ES-I3 (cell line): ENCODE results near the gene THBS1.

ENCODE experiments used
- H3K36me3 ChIP-seq: 2 replicates; pipeline ENCODE4 v1.6.1; 2013; ENCODE audit warnings: mild to moderate bottlenecking, low read length, control low read depth, moderate library complexity; ENCODE audit not compliant: insufficient read depth
- H3K4me1 ChIP-seq: 2 replicates; pipeline ENCODE4 v1.6.1; 2013; ENCODE audit warnings: mild to moderate bottlenecking, control low read depth, low read length; ENCODE audit not compliant: insufficient read depth
- H3K9ac ChIP-seq: 2 replicates; pipeline ENCODE4 v1.6.1; 2013; ENCODE audit warnings: low read depth, mild to moderate bottlenecking, low read length, moderate library complexity
- H3K9me3 ChIP-seq: 2 replicates; pipeline ENCODE4 v1.6.1; 2013; ENCODE audit warnings: mild to moderate bottlenecking, low read length, moderate library complexity; ENCODE audit not compliant: control insufficient read depth, insufficient read depth

THBS1 gene

DNA sequence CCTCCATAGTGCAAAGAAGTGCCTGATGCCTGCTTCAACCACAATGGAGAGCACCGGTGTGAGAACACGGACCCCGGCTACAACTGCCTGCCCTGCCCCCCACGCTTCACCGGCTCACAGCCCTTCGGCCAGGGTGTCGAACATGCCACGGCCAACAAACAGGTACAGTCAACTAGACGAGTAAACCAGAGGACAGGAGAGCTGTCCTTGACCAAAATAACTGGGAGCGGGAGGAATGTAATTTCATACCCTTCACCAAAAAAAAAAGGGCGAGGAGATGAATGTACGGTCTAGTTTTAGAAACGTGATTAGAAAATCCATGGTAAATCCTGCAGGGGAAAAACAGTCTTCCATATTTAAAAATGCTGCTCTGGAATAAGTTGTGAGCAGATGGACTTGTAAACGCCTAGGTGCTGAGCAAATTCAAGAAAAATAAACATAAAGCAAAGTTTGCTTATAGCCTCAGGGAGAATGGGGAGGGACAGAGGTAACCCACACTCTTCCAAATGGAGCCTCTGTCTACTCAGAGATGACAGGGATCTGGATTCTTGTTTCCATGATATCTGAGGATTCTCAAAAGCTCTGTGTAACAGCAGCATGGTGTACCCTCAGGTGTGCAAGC lies 8.4 kb downstream of the THBS1 start:
- Histone ChIP-seq H3K36me3 (peaks cover 73% of the 10 kb centered on the region), H3K9me3 (no peaks in the 10 kb centered on the region), H3K9ac (no peak overlapping the region), H3K4me1 (no peaks in the 10 kb centered on the region)

GRCh38 chr15:39589815-39590644 lies 9.2 kb downstream of the THBS1 start:
- H3K4me1 ChIP-seq = no peaks in the 10 kb centered on the region
- H3K36me3 ChIP-seq = peaks cover 70% of the 10 kb centered on the region
- H3K9ac ChIP-seq = no peak overlapping the region

DNA sequence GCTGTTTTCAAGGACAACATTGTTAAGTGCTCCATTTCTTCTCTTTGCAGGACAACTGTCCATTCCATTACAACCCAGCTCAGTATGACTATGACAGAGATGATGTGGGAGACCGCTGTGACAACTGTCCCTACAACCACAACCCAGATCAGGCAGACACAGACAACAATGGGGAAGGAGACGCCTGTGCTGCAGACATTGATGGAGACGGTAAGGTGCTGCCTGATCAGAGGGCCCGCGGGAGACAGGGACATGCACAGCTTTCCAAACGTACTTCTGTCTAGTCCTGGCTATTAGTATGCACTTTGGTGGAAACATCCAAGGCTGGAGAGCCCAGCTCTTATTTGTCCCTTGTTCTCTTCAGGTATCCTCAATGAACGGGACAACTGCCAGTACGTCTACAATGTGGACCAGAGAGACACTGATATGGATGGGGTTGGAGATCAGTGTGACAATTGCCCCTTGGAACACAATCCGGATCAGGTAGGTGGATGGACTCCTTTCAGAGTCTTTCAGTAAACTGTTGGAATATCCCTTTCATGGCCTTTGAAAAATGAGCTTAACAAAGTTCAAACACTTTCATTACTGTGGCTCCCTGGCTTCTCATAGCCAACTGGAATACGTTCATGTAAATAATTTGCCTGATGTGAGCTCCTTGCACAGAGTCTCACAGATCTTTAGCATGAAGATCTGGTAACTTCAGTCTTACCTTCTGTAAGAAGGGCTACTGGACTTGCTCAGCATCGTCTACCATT lies 10.4 kb downstream of the THBS1 start:
- H3K9me3 ChIP-seq = no peaks in the 10 kb centered on the region
- H3K36me3 ChIP-seq = peaks cover 73% of the 10 kb centered on the region
- H3K4me1 ChIP-seq = no peaks in the 10 kb centered on the region
- H3K9ac ChIP-seq = no peak overlapping the region

More at GRCh38 chr15:39589815-39590644, 9.2 kb downstream of the THBS1 start:
- H3K9me3 ChIP-seq = no peaks in the 10 kb centered on the region

- Histone ChIP-seq H3K9ac (no peak overlapping the region), H3K36me3 (peaks cover 67% of the 10 kb centered on the region), H3K9me3 (no peaks in the 10 kb centered on the region), H3K4me1 (no peaks in the 10 kb centered on the region)
Measured at GRCh38 chr15:39591896-39592315, 11.0 kb downstream of the THBS1 start.

GRCh38 chr15:39592500-39592899 lies 11.6 kb downstream of the THBS1 start:
- Histone ChIP-seq H3K36me3 (peaks cover 62% of the 10 kb centered on the region), H3K4me1 (no peaks in the 10 kb centered on the region), H3K9ac (no peak overlapping the region), H3K9me3 (no peaks in the 10 kb centered on the region)

DNA sequence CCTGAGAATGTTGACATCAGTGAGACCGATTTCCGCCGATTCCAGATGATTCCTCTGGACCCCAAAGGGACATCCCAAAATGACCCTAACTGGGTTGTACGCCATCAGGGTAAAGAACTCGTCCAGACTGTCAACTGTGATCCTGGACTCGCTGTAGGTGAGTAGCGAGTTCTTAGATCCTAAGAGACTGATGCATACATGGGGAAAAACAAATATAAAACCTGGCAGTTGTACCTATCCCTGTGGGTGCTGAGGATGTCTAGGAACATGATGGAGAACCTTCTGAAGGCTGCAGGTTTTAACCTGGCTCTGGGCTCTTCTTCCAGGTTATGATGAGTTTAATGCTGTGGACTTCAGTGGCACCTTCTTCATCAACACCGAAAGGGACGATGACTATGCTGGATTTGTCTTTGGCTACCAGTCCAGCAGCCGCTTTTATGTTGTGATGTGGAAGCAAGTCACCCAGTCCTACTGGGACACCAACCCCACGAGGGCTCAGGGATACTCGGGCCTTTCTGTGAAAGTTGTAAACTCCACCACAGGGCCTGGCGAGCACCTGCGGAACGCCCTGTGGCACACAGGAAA lies 12.3 kb downstream of the THBS1 start:
- H3K9ac ChIP-seq = no peak overlapping the region
- H3K36me3 ChIP-seq = peaks cover 56% of the 10 kb centered on the region
- H3K4me1 ChIP-seq = no peaks in the 10 kb centered on the region
- H3K9me3 ChIP-seq = no peaks in the 10 kb centered on the region

DNA sequence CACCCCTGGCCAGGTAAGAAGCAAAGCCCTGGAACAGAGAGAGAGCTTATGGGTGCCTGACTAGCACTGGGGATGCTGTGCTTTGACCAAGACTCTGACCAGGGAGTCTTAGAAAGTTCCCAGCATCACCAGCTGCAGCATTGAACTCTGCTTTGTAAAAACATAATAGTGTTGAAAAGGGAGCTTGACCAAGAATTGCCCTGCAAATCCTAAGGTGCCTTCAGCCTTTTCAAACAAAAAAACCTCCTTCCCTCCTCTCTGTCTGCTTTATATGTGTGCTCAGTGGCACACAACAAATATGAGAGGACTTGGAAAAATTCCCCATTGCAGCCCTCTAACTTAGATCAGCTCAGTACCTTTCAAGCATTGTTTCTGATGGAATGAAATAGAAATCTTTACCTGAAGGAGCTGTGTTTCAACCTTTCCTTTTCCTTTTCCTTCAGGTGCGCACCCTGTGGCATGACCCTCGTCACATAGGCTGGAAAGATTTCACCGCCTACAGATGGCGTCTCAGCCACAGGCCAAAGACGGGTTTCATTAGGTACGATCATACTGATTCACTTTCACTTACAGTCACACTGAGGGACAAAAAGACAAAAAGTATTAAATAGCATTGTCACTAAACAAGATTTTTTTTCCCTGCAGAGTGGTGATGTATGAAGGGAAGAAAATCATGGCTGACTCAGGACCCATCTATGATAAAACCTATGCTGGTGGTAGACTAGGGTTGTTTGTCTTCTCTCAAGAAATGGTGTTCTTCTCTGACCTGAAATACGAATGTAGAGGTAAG lies 13.0 kb downstream of the THBS1 start:
- Histone ChIP-seq H3K4me1 (no peaks in the 10 kb centered on the region), H3K36me3 (peaks cover 55% of the 10 kb centered on the region), H3K9me3 (no peaks in the 10 kb centered on the region), H3K9ac (no peak overlapping the region)

DNA sequence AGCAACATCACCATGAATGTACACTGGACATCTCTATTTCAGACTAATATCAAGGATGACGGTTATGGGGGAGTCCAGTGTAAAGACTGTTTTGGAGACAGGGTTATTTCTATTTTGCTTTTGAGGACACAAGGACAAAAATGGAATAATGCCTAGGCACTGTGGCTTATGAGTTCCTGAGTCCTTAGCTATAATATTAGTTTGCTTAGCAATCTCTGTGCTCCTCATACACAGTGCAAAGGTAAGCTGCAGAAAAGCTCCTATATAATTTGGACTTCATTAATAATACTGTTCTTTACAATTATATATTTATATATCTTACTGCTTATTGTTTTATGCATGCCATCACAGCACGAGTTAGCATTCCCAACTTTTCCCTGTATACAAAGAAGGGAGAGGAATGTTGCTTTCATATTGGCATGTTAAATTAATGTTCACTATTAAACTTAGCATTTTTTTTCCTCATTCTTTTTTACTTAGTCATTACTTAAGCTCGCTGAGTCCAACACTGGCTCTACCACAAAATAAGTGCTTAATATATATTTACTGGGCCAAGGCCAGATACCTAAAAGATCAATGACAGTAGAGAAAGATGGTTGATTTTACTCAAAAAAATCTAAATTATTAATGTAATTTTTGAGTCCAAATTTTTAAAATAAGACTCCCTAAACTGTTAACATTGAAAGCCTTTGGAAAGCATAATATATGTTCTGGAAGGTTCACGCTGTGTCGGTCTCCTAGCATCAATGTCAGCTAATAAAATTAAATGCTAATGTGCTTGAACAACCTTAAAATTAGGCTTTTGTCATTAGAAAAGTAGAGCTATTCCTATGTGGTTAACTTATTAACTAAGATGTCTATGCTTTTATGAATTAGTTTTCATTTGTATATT lies 13.8 kb downstream of the THBS1 start:
- Histone ChIP-seq H3K4me1 (no peaks in the 10 kb centered on the region), H3K9me3 (no peaks in the 10 kb centered on the region), H3K9ac (no peak overlapping the region), H3K36me3 (peaks cover 47% of the 10 kb centered on the region)

GRCh38 chr15:39595338-39596221 lies 14.7 kb downstream of the THBS1 start:
- peaks cover 40% of the 10 kb centered on the region for H3K36me3 ChIP-seq
- no peaks in the 10 kb centered on the region for H3K9me3 ChIP-seq
- H3K4me1 ChIP-seq = no peaks in the 10 kb centered on the region
- no peak overlapping the region for H3K9ac ChIP-seq

GRCh38 chr15:39596358-39597051 lies 15.6 kb downstream of the THBS1 start:
- H3K36me3 ChIP-seq = peaks cover 32% of the 10 kb centered on the region
- no peaks in the 10 kb centered on the region for H3K4me1 ChIP-seq
- no peaks in the 10 kb centered on the region for H3K9me3 ChIP-seq
- no peak overlapping the region for H3K9ac ChIP-seq

- peaks cover 25% of the 10 kb centered on the region for H3K36me3 ChIP-seq
- no peaks in the 10 kb centered on the region for H3K9me3 ChIP-seq
- H3K4me1 ChIP-seq = no peaks in the 10 kb centered on the region
- H3K9ac ChIP-seq = no peak overlapping the region
Measured at GRCh38 chr15:39597336-39597735, 16.5 kb downstream of the THBS1 start.

DNA sequence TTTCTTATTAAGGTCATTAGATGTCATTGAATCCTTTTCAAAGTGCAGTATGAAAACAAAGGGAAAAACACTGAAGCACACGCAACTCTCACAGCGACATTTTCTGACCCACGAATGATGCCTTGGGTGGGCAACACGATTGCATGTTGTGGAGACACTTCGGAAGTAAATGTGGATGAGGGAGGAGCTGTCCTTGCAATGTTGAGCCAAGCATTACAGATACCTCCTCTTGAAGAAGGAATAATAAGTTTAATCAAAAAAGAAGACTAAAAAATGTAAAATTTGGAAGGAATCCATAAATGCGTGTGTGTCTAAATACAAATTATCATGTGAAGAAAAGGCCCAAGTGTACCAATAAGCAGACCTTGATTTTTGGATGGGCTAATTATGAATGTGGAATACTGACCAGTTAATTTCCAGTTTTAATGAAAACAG lies 16.9 kb downstream of the THBS1 start:
- H3K9ac ChIP-seq = no peak overlapping the region
- peaks cover 21% of the 10 kb centered on the region for H3K36me3 ChIP-seq
- no peaks in the 10 kb centered on the region for H3K9me3 ChIP-seq
- no peaks in the 10 kb centered on the region for H3K4me1 ChIP-seq
